HEK293 (cell line): ENCODE data around the gene TEKTIP1.

ENCODE experiments used
- CTCF ChIP-seq: fragments of 450-650 bp; formaldehyde crosslinking; IDR thresholded peaks from 2 replicates; pipeline ENCODE4 v1.5.1; 2016; ENCODE audit warnings: missing biosample characterization, missing genetic modification characterization
- PATZ1 ChIP-seq: fragments of 450-650 bp; formaldehyde crosslinking; IDR thresholded peaks from 2 replicates; pipeline ENCODE4 v1.5.1; 2016; ENCODE audit warnings: missing biosample characterization, missing genetic modification characterization
- SALL2 ChIP-seq: fragments of 450-650 bp; formaldehyde crosslinking; IDR thresholded peaks from 2 replicates; pipeline ENCODE4 v1.5.0; 2017; ENCODE audit warnings: missing biosample characterization, mild to moderate bottlenecking, missing genetic modification characterization, borderline replicate concordance
- ZNF274 ChIP-seq, 2 experiments: fragments of 200-500 bp in 1 of 2; fragments of 450-650 bp in 1 of 2; sonication (Bioruptor generic) in 1 of 2; formaldehyde crosslinking in 1 of 2; IDR thresholded peaks; 2 replicates each; pipeline versions ENCODE4 v1.5.1 to v1.6.1; 2014 to 2016; ENCODE audit warnings: borderline replicate concordance in 1 of 2, inconsistent platforms in 1 of 2, low read length in 1 of 2, missing biosample characterization in 1 of 2, missing genetic modification characterization in 1 of 2
- ZNF404 ChIP-seq: fragments of 450-650 bp; formaldehyde crosslinking; IDR thresholded peaks from 2 replicates; pipeline ENCODE4 v1.5.1; 2017; ENCODE audit warnings: missing biosample characterization, missing genetic modification characterization

- TF ChIP-seq CTCF (tag by site-specific recombination) (no peak), ZNF404 (tag by site-specific recombination) (no peak), SALL2 (tag by site-specific recombination) (no peak), ZNF274 (IDR thresholded peaks at IDR 0.05; ENCODE audit: low read length) (no peak), ZNF274 (tag by site-specific recombination; IDR thresholded peaks at IDR 0.05; ENCODE audit: borderline replicate concordance) (no peak), PATZ1 (tag by site-specific recombination) (no peak)
These were observed 47.9 kb downstream of the TEKTIP1 start for GRCh38 chr19:3586707-3587346.
